Fibroblast of lung (primary cell): ENCODE results near the gene UBE2H.

Experiments
- EZH2 ChIP-seq: IDR thresholded peaks from 2 replicates; pipeline ENCODE4 v1.5.1; 2012; ENCODE audit warnings: low read length, control low read depth, mild to moderate bottlenecking; ENCODE audit errors: missing control alignments
- TF ChIP-seq, protein P1 (sequence below), 2 donors: IDR thresholded peaks in 1 of 2; conservative IDR thresholded peaks in 1 of 2; 1 replicate in 1 of 2; 2 replicates in 1 of 2; pipeline ENCODE4 v1.5.1; 2011 to 2012; ENCODE audit warnings: low read length in 2 of 2, control low read depth in 1 of 2, inconsistent platforms in 1 of 2, low read depth in 1 of 2, mild to moderate bottlenecking in 1 of 2

DNA sequence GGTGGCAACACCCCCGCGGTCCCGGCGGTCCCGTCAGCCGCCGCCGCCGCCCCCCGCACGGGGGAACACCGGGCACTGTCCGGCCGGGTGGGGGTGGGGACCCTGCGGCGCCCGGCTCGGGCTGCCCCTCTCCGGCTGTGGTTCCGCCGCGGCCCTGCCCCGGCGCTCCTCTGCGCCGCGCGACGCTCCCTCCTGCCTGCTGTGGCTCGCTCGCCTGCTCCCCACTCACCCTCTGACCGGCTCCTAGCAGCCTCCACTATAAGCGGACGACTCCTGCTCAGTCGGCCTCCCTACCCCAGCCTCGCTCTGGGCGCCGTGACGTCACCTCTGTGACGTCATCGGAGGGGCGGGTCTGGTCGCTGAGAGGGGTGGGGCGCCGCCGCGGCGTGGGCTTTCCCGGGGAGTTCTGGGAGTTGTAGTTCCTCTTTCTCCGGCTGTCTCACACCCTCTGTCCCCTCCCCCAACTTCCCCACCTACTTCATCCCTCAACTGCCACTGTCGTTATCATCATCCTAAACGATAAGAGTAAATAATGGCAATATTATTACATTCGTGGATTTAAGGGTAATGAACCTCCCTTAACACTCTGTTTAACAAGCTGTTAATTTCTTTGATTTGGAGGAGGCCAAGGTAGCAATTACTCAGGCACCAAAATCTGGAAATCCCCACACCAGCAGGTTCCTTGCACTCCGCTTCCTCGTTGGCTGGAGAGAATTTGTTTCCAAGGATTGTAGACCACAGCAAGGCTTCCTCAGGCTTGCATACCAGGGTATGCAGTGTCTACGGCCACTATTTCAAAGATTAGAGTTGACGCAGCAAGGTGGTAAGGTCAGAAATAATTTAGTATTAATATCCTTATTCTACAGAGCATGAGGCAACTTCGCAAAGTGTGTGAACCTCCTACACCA lies at the start of gene UBE2H:
- TF ChIP-seq, protein P1, sequence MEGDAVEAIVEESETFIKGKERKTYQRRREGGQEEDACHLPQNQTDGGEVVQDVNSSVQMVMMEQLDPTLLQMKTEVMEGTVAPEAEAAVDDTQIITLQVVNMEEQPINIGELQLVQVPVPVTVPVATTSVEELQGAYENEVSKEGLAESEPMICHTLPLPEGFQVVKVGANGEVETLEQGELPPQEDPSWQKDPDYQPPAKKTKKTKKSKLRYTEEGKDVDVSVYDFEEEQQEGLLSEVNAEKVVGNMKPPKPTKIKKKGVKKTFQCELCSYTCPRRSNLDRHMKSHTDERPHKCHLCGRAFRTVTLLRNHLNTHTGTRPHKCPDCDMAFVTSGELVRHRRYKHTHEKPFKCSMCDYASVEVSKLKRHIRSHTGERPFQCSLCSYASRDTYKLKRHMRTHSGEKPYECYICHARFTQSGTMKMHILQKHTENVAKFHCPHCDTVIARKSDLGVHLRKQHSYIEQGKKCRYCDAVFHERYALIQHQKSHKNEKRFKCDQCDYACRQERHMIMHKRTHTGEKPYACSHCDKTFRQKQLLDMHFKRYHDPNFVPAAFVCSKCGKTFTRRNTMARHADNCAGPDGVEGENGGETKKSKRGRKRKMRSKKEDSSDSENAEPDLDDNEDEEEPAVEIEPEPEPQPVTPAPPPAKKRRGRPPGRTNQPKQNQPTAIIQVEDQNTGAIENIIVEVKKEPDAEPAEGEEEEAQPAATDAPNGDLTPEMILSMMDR (conservative IDR thresholded peaks at IDR 0.05 in 1 of 2, IDR thresholded peaks at IDR 0.05 in 1 of 2; ENCODE audit: low read depth in 1 of 2, low read length in 2 of 2), result no peak
- TF ChIP-seq EZH2, result no peak
